Globus pallidus (tissue), 1 donor: ENCODE data around the gene CIAO2B.
"Not testable (repeated sequence)": the region's sequence is repeated elsewhere in the genome, so short reads cannot be mapped to it uniquely, and the experiment has no call there.

ENCODE experiments used
- DNase-seq: peaks from one replicate; pipeline ENCODE4 v3.0.0-alpha.2; 2015; ENCODE audit warnings: low spot score

CIAO2B gene

GRCh38 chr16:66934138-66934838 lies at the start of gene CIAO2B:
Gene CIAO2B, minus strand, starts transcription at chr16:66934402. Its CDS starts 38 bp downstream, at chr16:66934364.
- peak; percentile 80 for DNase-seq

DNA sequence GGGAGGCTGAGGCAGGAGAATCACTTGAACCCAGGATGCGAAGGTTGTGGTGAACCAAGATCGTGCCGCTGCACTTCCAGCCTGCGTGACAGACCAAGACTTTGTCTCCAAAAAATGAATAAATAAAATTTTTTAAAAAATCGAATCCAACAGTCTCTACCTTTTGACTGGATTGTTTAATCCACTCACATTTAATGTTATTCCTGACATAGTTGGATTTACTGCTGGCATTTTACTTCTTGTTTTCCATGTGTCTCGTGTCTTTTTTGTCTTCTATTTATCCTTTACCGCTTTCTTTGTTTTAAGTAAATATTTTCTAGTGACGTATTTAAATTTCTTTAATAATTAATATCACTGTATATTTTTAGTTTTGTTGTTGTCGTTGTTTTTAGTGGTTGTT lies 48.8 kb upstream of the CIAO2B start:
- DNase-seq: no peak

DNA sequence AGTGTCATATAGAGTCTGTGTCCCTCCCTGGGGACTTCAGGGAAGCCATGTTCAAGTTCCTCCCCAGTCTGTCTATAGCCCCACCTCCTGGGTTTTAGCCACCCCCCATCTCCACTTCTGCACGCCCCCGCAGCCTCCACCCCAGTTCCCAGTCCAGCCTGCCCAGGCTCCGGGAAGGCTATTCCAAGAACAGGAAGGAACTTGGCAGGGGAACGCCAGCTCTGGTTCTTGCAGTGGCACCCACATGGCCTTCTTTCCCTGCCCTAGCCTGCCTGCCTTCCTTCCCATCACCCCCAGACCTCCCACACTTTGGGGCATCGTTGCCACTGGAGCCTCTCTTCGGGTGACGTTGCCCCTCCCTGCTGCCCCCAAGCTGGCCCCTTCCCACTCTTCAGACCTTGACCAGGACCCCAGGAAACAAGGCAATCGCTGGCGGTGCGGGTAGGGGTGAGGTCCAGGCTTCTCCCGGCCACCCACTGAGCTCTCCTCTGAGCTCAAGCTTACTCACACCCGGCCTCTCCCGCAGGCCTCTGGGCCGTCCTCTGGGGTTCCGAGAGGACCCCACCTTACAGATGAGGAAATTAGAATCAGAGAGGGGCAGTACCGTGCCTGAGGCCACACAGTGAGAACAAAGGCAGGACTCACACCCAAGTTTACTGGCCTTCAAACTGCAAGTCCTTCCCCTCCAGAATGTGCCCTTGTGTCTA lies 45.0 kb upstream of the CIAO2B start:
- no peak for DNase-seq

GRCh38 chr16:66977341-66978113 lies 43.3 kb upstream of the CIAO2B start:
- peak; percentile 84 for DNase-seq

- DNase-seq: no peak
Measured at GRCh38 chr16:66976746-66977145, 42.5 kb upstream of the CIAO2B start.

- DNase-seq: no peak
Measured at GRCh38 chr16:66975302-66975893, 41.2 kb upstream of the CIAO2B start.

DNA sequence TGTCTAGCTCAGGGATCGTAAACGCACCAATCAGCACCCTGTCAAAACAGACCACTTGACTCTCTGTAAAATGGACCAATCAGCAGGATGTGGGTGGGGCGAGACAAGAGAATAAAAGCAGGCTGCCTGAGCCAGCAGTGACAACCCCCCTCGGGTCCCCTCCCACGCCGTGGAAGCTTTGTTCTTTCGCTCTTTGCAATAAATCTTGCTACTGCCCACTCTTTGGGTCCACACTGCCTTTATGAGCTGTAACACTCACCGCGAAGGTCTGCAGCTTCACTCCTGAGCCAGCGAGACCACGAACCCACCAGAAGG lies 40.7 kb upstream of the CIAO2B start:
- not testable (repeated sequence) for DNase-seq

- not testable (repeated sequence) for DNase-seq
Measured at GRCh38 chr16:66974156-66974931, 40.1 kb upstream of the CIAO2B start.

DNA sequence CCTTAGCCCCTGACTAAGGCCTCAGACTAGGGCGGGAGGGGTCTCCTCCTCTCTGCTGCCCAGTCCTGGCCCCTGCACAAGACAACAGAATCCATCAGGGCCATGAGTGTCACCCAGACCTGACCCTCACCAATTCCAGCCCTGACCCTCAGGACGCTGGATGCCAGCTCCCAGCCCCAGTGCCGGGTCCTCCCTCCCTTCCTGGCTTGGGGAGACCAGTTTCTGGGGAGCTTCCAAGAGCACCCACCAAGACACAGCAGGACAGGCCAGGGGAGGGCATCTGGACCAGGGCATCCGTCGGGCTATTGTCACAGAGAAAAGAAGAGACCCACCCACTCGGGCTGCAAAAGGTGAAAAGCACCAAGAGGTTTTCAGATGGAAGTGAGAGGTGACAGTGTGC lies 39.5 kb upstream of the CIAO2B start:
- no peak for DNase-seq

DNA sequence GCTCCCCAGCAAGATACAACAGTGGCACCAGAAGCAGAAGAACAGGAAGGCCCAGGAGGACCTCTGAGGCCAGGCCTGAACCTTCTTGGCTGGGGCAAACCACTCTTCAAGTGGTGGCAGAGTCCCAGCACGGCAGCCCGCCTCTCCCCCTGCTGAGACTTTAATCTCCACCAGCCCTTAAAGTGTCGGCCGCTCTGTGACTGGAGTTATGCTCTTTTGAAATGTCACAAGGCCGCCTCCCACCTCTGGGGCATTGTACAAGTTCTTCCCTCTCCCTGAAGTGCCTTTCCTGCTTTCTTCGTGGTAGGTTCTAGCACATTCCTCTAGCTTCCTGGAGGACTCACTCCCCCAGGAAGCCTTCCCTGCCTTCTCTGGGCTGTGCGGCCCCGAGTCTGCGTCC lies 38.8 kb upstream of the CIAO2B start:
- no peak for DNase-seq

DNA sequence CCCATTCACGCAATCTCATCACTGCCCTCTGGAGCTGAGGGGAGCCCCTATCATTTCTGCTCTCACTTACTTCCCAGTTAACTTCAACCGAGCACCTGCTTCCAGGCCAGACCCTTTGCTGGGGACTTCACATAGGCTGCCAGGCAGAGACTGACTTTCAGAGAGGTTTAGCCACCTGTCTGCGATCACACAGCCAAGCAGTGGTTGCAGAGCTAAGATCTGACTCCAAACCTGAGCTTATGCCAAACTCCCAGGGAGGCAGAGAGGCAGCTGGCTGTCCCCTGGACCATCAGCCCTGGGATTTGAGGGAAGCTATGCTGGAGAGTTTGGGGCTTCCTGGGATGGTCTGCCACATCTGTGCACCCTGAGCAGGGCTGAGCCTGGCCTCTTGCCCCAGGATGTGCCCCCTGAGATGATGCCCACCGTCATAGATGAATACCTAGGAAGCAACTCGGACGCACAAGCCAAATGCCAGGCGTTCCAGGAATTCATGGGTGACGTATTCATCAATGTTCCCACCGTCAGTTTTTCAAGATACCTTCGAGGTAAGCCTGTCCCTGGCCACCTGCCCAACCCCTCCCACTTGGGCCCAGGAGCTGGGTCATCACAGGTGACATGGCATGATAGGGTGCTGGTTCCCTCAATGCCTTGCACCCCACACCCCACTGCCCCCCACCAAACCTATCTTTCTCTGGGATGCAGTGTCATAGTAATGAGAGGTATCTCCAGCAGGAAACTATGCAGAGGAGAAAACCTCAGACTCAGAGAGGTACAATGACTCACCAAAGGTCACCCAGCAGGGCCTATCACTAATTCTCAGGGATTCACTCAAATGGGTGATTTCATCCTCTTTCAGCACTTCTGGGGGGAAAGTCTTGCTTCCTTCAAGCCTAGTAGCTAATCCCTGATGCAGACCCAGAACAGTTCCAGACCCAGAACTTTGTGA lies 36.8 kb upstream of the CIAO2B start:
- DNase-seq: no peak

- no peak for DNase-seq
Measured at GRCh38 chr16:66968847-66969246, 34.6 kb upstream of the CIAO2B start.

- no peak for DNase-seq
Measured at GRCh38 chr16:66964049-66964448, 29.8 kb upstream of the CIAO2B start.

DNA sequence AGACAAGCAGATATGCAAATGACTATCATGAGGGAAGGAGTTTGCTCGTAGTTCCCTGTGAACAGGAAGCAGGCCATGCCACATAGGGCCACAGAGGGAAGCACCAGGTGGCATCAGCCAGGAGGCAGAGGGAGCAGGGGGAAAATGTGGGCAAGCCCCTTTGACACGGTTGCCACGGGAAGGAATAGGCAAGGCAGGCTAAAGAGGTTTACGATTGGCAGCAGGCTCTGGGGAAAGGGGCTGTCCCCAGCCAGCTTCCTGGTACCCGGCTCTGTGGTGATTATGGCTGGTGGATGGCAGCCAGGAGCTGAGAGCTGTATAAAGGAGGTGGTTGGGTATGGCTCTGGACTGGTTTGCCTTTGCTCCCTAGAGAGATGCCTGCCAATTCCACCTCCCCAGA lies 27.7 kb upstream of the CIAO2B start:
- DNase-seq: no peak

DNA sequence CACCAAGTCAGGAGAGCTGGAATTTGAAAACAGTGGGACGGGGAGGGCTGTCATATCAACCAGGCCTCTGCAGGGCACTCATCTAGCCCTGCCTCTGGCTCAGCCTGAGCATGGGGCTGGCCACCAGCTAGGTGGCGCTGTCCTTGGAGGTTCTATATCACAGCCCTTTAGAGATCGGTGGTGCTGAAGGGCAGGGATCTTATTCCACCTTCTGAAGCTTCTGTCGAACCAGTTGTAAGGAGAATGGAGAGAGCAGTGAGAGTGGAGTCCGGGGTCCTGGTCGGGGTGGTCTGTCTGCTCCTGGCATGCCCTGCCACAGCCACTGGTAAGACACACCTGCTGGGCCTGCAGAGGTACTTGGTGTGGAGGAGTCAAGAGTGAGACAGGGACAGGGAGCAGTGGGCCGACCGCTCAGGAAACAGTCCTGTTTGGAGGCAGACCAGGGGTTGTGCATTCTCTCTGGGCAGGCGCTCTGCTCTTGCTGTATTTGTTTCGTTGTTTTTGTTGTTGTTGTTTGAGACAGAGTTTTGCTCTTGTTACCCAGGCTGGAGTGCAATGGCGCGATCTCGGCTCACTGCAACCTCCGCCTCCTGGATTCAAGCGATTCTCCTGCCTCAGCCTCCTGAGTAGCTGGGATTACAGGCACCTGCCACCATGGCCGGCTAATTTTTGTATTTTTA lies 27.0 kb upstream of the CIAO2B start, which contains the start of gene CES3:
CES3 (plus strand) TSS at position 202 of the 680 bp plus-strand sequence; CDS start at position 244, 42 bp downstream.
- peak; percentile 53 for DNase-seq

DNA sequence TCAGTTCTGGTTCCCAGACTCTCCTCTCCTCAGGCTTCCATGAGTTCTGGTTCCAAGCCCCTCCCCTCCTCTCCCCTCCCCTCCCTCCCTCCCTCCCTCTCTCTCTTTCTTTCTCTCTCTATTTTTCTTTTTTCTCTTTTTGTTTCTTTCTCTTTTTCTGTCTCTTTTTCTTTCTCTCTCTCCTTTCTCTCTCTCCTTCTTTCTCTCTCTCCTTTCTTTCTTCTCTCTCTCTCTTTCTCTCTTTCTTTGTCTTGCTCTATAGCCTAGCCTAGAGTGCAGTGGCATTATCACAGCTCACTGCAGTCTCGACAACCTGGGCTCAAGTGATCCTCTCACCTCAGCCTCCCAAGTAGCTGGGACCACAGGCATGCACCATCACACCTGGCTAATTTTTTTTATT lies 26.1 kb upstream of the CIAO2B start:
- no peak for DNase-seq

GRCh38 chr16:66959704-66960161 lies 25.5 kb upstream of the CIAO2B start:
- no peak for DNase-seq

- DNase-seq: no peak
Measured at GRCh38 chr16:66958857-66959703, 24.9 kb upstream of the CIAO2B start.

- DNase-seq: not testable (repeated sequence)
Measured at GRCh38 chr16:66956154-66956457, 21.9 kb upstream of the CIAO2B start.
